ENCODE measurements around the gene NCOA5.

The NCOA5 gene

DNA sequence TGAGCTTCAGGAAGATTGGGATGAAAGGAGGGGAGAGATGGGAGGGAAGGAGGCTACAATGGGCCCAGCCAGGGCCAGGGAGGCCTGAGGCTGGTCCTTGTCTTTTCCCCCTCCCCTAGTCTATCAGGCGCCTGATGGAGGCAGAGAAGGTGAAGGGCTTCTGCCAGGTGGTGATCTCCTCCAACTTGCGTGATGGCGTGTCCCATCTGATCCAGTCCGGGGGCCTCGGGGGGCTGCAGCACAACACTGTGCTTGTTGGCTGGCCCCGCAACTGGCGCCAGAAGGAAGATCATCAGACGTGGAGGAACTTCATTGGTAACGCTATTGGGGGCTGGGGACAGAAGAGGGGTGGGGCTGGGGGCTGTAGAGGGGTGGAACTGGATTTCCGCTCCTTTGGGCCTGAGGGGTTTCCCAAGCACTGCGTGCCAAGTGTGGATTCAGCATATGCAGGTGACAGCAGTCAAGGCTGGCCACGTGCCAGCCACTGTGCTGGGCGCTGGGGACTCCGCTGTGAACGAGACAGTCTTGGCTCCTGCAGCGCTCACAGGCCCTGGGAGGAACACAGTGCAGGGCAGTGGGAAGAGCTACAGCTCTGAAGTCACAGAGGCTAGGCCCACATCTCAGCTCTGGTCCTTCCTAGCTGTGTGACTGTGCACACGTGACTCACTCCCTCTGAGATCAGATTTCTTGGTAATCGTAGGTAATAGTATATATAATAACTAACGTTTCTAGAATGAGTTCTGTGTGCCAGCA is 38.0 kb downstream of the NCOA5 start:
- H3K36me3 ChIP-seq (ENCODE audit: control insufficient read depth, insufficient read depth, low read length) = no peaks in the 10 kb centered on the region
- H3K9ac ChIP-seq (ENCODE audit: low read length) = no peak overlapping the region
- no peaks in the 10 kb centered on the region for H3K27me3 ChIP-seq (ENCODE audit: control insufficient read depth, insufficient read depth, low read length)

DNA sequence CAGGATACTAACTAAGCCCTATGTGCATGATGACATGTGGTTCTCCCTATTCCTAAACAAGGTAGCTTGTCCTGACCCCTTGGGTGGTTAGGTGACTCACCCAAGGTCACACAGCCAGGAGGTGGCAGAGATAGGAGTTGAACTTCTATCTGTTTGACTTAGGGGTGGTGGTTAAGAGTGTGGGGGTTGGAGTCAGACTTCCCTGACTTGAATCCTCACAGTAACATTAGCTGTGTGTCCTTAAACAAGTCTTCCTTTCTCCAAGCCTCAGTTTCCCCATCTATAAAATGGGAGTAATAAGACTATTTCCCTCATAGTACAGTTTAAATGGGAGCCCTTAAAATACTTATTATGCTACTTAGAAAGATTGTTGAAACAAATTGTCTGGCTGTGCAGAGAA is 38.9 kb downstream of the NCOA5 start:
- Histone ChIP-seq H3K4me3 (ENCODE audit: low read length) (no peak overlapping the region), H3K27ac (ENCODE audit: low read depth, low read length) (no peak overlapping the region), H3K27me3 (ENCODE audit: control insufficient read depth, insufficient read depth, low read length) (no peaks in the 10 kb centered on the region), H3K4me1 (ENCODE audit: control insufficient read depth, insufficient read depth, low read length) (no peaks in the 10 kb centered on the region), H3K9ac (ENCODE audit: low read length) (no peak overlapping the region), H3K36me3 (ENCODE audit: control insufficient read depth, insufficient read depth, low read length) (no peaks in the 10 kb centered on the region)

More for the DNA sequence above, 38.0 kb downstream of the NCOA5 start:
- Histone ChIP-seq H3K4me3 (ENCODE audit: low read length) (no peak overlapping the region), H3K4me1 (ENCODE audit: control insufficient read depth, insufficient read depth, low read length) (no peaks in the 10 kb centered on the region), H3K27ac (ENCODE audit: low read depth, low read length) (no peak overlapping the region)

- no peak overlapping the region for H3K9ac ChIP-seq (ENCODE audit: low read length)
- no peaks in the 10 kb centered on the region for H3K27me3 ChIP-seq (ENCODE audit: control insufficient read depth, insufficient read depth, low read length)
- H3K36me3 ChIP-seq (ENCODE audit: control insufficient read depth, insufficient read depth, low read length) = no peaks in the 10 kb centered on the region
- H3K4me1 ChIP-seq (ENCODE audit: control insufficient read depth, insufficient read depth, low read length) = no peaks in the 10 kb centered on the region
- H3K4me3 ChIP-seq (ENCODE audit: low read length) = no peak overlapping the region
- no peak overlapping the region for H3K27ac ChIP-seq (ENCODE audit: low read depth, low read length)
Observed at GRCh38 chr20:46050444-46050843, 39.3 kb downstream of the NCOA5 start.

GRCh38 chr20:46049815-46050214 is 39.9 kb downstream of the NCOA5 start:
- no peaks in the 10 kb centered on the region for H3K4me1 ChIP-seq (ENCODE audit: control insufficient read depth, insufficient read depth, low read length)
- H3K36me3 ChIP-seq (ENCODE audit: control insufficient read depth, insufficient read depth, low read length) = no peaks in the 10 kb centered on the region
- no peak overlapping the region for H3K9ac ChIP-seq (ENCODE audit: low read length)
- no peak overlapping the region for H3K27ac ChIP-seq (ENCODE audit: low read depth, low read length)
- H3K27me3 ChIP-seq (ENCODE audit: control insufficient read depth, insufficient read depth, low read length) = no peaks in the 10 kb centered on the region
- H3K4me3 ChIP-seq (ENCODE audit: low read length) = no peak overlapping the region

GRCh38 chr20:46049190-46049589 is 40.6 kb downstream of the NCOA5 start:
- Histone ChIP-seq H3K4me1 (ENCODE audit: control insufficient read depth, insufficient read depth, low read length) (no peaks in the 10 kb centered on the region), H3K27ac (ENCODE audit: low read depth, low read length) (no peak overlapping the region), H3K27me3 (ENCODE audit: control insufficient read depth, insufficient read depth, low read length) (no peaks in the 10 kb centered on the region), H3K36me3 (ENCODE audit: control insufficient read depth, insufficient read depth, low read length) (no peaks in the 10 kb centered on the region), H3K9ac (ENCODE audit: low read length) (no peak overlapping the region), H3K4me3 (ENCODE audit: low read length) (no peak overlapping the region)

GRCh38 chr20:46047821-46048220 is 41.9 kb downstream of the NCOA5 start:
- no peak overlapping the region for H3K9ac ChIP-seq (ENCODE audit: low read length)
- H3K36me3 ChIP-seq (ENCODE audit: control insufficient read depth, insufficient read depth, low read length) = no peaks in the 10 kb centered on the region
- no peak overlapping the region for H3K4me3 ChIP-seq (ENCODE audit: low read length)
- no peaks in the 10 kb centered on the region for H3K4me1 ChIP-seq (ENCODE audit: control insufficient read depth, insufficient read depth, low read length)
- H3K27ac ChIP-seq (ENCODE audit: low read depth, low read length) = no peak overlapping the region
- no peaks in the 10 kb centered on the region for H3K27me3 ChIP-seq (ENCODE audit: control insufficient read depth, insufficient read depth, low read length)

- Histone ChIP-seq H3K4me3 (ENCODE audit: low read length) (no peak overlapping the region), H3K27ac (ENCODE audit: low read depth, low read length) (no peak overlapping the region), H3K36me3 (ENCODE audit: control insufficient read depth, insufficient read depth, low read length) (no peaks in the 10 kb centered on the region), H3K27me3 (ENCODE audit: control insufficient read depth, insufficient read depth, low read length) (no peaks in the 10 kb centered on the region), H3K9ac (ENCODE audit: low read length) (no peak overlapping the region), H3K4me1 (ENCODE audit: control insufficient read depth, insufficient read depth, low read length) (no peaks in the 10 kb centered on the region)
Observed at GRCh38 chr20:46046588-46047310, 43.0 kb downstream of the NCOA5 start.

DNA sequence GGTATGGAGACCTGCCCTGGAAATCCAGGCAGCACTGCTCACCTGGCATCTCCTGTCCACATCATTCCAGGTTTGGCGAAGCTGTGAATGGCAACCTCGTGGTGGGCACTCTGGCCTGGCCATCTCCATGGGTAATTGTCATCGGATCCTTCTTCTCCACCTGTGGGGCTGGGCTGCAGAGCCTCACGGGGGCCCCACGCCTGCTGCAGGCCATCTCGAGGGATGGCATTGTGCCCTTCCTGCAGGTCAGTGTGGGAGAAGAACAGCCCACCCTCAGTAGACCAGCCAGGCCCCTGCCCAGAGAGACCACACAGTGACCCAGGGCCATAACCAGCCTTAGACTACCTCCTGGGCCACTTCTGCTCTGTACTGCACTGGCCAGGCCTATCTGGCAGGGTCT is 44.9 kb downstream of the NCOA5 start:
- Histone ChIP-seq H3K36me3 (ENCODE audit: control insufficient read depth, insufficient read depth, low read length) (no peaks in the 10 kb centered on the region), H3K27ac (ENCODE audit: low read depth, low read length) (no peak overlapping the region), H3K27me3 (ENCODE audit: control insufficient read depth, insufficient read depth, low read length) (no peaks in the 10 kb centered on the region), H3K4me3 (ENCODE audit: low read length) (no peak overlapping the region), H3K4me1 (ENCODE audit: control insufficient read depth, insufficient read depth, low read length) (no peaks in the 10 kb centered on the region), H3K9ac (ENCODE audit: low read length) (no peak overlapping the region)

DNA sequence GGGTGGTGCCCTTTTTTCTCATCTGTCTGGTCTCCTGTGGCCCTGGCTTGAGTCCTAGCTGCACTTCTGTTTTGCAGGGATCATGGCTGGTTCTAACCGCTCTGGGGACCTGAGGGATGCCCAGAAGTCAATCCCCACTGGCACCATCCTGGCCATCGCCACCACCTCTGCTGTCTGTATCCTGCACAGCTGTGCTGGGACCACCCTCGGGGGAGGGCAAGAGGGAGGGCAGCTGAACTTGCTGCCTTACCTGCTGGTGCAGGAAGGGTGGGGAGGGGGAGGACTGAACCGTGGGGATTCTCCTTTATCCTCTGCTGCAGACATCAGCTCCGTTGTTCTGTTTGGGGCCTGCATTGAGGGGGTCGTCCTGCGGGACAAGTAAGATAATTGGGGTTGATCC is 46.2 kb downstream of the NCOA5 start:
- H3K9ac ChIP-seq (ENCODE audit: low read length) = no peak overlapping the region
- H3K4me3 ChIP-seq (ENCODE audit: low read length) = no peak overlapping the region
- H3K27ac ChIP-seq (ENCODE audit: low read depth, low read length) = no peak overlapping the region
- H3K4me1 ChIP-seq (ENCODE audit: control insufficient read depth, insufficient read depth, low read length) = no peaks in the 10 kb centered on the region
- no peaks in the 10 kb centered on the region for H3K27me3 ChIP-seq (ENCODE audit: control insufficient read depth, insufficient read depth, low read length)
- H3K36me3 ChIP-seq (ENCODE audit: control insufficient read depth, insufficient read depth, low read length) = no peaks in the 10 kb centered on the region

GRCh38 chr20:46040902-46041535 is 48.7 kb downstream of the NCOA5 start:
- H3K4me1 ChIP-seq (ENCODE audit: control insufficient read depth, insufficient read depth, low read length) = no peaks in the 10 kb centered on the region
- H3K27ac ChIP-seq (ENCODE audit: low read depth, low read length) = no peak overlapping the region
- H3K27me3 ChIP-seq (ENCODE audit: control insufficient read depth, insufficient read depth, low read length) = no peaks in the 10 kb centered on the region
- no peak overlapping the region for H3K4me3 ChIP-seq (ENCODE audit: low read length)
- no peak overlapping the region for H3K9ac ChIP-seq (ENCODE audit: low read length)
- no peaks in the 10 kb centered on the region for H3K36me3 ChIP-seq (ENCODE audit: control insufficient read depth, insufficient read depth, low read length)

DNA sequence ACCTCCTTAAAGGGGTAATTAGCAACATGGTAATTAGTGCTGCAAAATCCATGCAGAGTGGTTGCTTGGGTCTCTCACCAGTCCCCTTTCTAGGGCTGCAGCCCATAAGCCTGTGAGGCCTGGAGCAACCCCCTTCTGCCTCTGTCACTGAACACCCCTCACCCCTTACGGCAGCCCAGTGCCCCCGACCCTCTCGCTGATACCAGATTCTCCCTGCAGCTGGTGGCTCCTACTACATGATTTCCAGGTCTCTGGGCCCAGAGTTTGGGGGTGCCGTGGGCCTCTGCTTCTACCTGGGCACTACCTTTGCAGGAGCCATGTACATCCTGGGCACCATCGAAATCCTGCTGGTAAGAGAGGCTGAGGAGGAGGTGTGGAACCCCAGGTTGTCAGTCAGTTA is 52.7 kb downstream of the NCOA5 start:
- no peak overlapping the region for H3K9ac ChIP-seq (ENCODE audit: low read length)
- H3K27ac ChIP-seq (ENCODE audit: low read depth, low read length) = no peak overlapping the region
- H3K27me3 ChIP-seq (ENCODE audit: control insufficient read depth, insufficient read depth, low read length) = peaks cover 13% of the 10 kb centered on the region

DNA sequence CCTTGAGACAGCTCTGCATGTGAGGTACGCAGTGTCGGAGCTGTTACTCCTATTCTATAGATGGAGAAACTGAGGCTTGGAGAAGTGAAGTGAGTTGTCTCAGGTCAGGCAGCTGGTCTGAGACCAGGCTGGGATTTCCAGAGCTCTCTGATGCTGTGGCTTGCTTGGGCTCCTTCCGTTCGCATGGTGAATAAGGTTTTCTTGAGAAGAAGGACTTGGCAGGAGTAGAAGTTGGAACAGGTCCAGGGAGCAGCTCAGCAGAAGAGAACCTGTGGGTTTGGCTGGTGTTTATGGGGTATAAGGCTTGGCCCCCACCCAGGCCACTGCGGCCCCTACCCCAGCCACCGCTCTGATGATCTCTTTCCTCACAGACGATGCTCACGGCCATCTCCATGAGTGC is 53.4 kb downstream of the NCOA5 start:
- Histone ChIP-seq H3K27me3 (ENCODE audit: control insufficient read depth, insufficient read depth, low read length) (peaks cover 18% of the 10 kb centered on the region), H3K4me3 (ENCODE audit: low read length) (no peak overlapping the region), H3K36me3 (ENCODE audit: control insufficient read depth, insufficient read depth, low read length) (no peaks in the 10 kb centered on the region), H3K9ac (ENCODE audit: low read length) (no peak overlapping the region), H3K4me1 (ENCODE audit: control insufficient read depth, insufficient read depth, low read length) (no peaks in the 10 kb centered on the region), H3K27ac (ENCODE audit: low read depth, low read length) (no peak overlapping the region)

More for the DNA sequence above, 52.7 kb downstream of the NCOA5 start:
- H3K36me3 ChIP-seq (ENCODE audit: control insufficient read depth, insufficient read depth, low read length) = no peaks in the 10 kb centered on the region
- H3K4me1 ChIP-seq (ENCODE audit: control insufficient read depth, insufficient read depth, low read length) = no peaks in the 10 kb centered on the region
- no peak overlapping the region for H3K4me3 ChIP-seq (ENCODE audit: low read length)
